Cardiac septum (tissue), 1 donor: ENCODE results near the gene GPR137B. TPM values are rescaled to one million over a fixed set of nuclear protein-coding genes. Genes with fewer than 3 reads are reported as not detected.
A peak's percentile ranks its signal among the peaks of the same experiment; 100 is the strongest.
"Not testable (repeated sequence)": the region's sequence is repeated elsewhere in the genome, so short reads cannot be mapped to it uniquely, and the experiment has no call there.

Source experiments
- DNase-seq: peaks from one replicate; pipeline ENCODE4 v3.0.0-alpha.2; 2020; ENCODE audit warnings: low spot score
- intact Hi-C: fragments of 100-400 bp; cut with DNase I; formaldehyde crosslinking; loops from one replicate; pipeline ENCODE4 v1.14.0; 2022
- total RNA-seq: library from RNA; stranded (reverse); fragmentation: NEBNext Ultra II Directional; extraction: Animal tissue kit (Norgen Biotek cat#: 25700); gene quantifications from one replicate; pipeline ENCODE4 v1.2.1, GENCODE V29; 2021
- donor health status: DM: no; HTN: no; CAD: no.

The GPR137B gene
- total RNA-seq, 1 donor from 2014 or later: 44.6 TPM

DNA sequence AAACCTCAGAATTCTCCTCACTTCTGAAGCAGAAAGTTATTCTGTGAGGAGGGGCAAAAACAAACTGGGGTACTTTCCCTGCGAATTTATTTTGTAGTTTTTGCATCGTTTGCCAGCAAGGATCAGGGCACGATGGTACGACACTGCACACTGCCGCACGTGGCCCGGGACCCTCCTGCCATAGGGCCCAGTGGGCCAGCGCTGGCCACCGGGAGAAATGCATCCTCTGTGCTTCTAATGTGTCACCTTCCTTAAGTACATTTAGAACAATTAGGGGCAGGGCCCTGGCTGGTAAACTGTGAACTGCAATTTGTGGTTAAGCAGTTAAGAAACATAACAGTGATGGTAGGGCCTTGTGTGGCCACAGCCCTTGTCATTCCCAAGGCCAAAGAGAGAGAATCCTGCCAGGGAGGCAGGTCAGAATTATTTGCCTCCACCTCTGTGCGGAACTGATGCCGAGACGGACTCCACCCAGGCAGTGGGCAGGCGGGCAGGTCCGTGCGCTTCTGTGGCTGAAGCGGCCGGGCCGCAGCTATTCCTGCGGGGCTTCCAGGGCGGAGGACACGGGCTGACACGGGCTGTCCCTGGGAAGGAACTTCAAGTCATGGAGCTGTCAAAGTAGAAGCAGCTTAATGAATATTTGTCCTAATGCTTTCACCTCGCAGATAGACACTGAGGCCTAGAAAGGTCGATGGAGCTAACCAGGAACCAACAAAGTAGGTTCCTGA, 12.5 kb downstream of the GPR137B start:
- DNase-seq: no peak
- intact Hi-C loops: no loop called here

DNA sequence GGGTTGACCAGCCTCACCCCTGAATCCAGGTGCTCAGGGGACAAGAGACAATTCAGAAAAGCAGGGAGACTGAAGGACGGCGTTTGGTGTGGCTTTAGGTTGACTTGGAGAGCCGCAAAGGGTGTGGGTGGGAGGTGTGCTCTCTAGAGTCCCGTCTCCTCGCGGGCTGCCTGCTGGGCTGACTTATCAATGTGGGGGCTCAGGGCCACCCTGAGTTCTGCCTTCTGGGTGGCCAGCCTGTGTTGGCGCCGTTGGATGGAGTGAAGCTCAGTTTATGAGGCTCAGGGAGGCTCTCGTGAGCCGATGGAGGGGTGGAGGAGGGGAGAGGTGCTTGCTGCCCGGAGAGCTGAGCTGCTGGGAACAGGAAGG, 13.0 kb downstream of the GPR137B start:
- no peak for DNase-seq
- intact Hi-C loops: no loop called here

DNA sequence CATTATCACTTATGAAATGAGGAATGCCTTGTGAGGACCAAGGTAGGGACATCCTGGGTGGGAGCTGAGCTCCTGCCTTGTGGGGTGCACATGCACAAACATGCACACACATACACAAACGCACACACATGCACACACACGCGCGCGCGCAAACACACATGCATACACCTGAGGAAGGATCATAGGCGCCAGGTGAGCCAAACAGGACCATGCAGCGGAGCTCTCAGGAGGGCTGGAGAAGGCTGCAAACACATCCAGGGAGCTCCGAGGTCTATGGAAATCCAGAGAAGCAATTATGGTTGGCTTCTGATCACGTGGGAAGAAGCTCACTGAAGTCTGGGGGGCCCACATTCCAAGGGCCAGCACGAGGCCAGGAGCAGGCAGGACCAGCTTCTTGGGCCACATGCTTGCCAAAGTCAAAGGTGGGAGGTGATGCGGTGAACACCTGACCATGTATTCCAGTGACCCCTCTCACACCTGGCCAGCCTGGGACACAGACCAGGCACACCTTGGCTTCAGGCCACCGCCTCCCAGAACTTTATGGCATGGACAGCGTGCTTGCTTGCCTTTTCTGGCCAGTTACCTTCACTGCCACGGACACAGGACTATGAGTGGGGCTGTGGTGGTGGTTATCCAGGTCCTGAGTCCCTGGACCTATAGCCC, 13.6 kb downstream of the GPR137B start:
- intact Hi-C loops: no loop called here
- no peak for DNase-seq

DNA sequence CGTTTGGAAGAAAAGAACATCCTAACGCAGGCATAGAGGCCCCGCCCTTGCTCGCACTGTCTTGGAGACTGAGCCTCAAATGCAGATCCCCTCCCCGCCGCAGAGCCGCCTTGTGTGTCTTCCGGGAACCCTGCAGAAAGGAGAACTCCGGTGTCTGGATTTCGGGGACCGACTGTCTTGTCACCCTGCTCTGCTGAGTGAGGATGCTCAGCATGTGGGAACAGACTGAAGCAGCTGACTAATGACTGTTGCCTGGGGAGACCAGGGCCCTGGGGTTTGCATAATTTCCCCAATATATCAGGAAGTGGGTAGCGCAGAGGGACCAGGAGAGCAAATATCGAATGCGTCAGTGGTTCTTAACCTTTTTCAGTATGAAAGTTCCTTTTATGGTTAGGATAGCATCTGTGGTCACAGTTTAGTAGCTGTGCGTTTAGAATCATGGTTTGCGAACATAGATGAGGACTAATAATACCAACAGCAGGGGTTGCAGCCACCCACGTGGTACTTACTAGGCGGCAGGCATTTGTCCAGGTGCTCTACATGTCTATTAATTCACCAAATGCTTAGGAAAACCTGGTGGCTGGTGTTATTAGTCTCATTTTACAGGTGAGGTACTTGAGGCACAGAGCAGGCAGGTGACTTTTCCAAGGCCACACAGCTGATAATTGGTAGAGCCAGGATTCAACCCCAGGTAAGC, 14.3 kb downstream of the GPR137B start:
- intact Hi-C loops: no loop called here
- peak; percentile 66 for DNase-seq

DNA sequence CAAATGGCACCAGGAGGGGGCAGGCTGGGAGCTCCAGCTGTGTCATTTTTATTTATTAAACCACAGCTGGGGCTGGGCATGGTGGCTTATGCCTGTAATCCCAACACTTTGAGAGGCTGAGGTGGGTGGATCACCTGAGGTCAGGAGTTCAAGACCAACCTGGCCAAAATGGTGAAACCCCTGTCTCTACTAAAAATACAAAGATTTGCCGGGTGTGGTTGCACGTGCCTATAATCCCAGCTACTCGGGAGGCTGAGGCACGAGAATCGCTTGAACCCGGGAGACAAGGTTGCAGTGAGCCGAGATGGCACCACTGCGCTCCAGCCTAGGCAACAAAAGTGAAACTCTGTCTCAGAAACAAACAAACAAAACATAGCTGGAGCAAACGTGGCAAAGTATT, 15.7 kb downstream of the GPR137B start:
- intact Hi-C loops: not testable (repeated sequence)
- DNase-seq: peak; percentile 41

DNA sequence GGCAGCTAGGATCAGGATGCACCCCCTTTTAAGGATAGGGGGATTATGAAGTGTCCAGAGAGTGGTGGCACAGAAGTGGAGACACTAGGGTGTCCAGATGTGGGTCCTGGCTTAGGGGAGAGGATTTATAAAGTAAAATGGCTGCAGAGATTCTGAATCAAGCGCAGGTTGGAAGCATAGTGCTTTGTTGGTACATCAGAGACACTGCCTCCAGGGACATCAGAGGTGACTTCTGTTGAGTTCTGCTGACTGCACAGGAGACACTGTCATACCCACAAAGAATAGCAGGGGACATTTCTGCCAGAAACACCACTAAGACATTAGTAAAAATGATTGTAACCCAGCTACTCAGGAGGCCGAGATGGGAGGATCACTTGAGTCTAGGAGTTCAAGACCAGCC, 16.4 kb downstream of the GPR137B start:
- intact Hi-C loops: no loop called here
- peak; percentile 36 for DNase-seq

DNA sequence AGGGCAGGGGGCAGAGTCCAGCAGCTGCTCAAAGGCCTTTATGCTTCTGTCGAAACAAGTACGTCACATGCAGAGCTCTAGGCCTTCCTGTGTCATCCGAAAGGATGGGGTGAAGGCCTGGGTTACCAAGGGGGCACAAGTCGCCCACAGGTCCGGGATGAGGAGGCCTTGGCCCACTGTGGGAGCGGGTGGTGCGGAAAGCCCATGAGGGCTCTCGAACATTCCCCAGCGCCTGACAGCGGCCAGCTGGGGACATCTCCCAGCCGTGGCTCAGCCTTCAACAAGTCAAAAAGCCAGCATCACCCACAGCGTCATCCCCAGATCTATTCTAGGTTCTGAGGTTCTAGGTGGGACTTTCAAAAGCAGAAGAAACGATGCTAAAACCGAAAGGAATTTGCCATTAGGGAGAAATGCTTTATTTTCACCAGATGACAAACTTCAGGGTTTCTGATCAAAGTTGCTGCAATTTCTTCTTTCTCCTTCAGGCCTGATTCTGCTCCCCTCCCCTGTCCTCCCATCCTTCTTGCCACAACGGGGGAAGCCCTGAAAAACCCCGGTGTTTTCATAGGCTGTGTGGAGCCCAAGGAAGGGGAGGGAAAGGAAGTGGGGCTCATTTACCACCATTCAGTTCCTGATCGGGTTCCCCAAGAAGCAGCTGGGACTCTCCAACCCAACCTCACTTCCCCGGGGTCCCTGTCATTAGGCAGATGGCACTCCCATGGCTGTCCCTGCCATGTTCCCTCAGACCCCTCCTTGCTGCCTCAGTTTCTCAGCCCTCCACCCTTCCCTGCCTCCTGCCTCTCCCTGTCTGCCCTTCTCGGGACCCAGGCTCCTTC, 17.6 kb downstream of the GPR137B start:
- peak; percentile 63 for DNase-seq
- intact Hi-C loops: no loop called here

DNA sequence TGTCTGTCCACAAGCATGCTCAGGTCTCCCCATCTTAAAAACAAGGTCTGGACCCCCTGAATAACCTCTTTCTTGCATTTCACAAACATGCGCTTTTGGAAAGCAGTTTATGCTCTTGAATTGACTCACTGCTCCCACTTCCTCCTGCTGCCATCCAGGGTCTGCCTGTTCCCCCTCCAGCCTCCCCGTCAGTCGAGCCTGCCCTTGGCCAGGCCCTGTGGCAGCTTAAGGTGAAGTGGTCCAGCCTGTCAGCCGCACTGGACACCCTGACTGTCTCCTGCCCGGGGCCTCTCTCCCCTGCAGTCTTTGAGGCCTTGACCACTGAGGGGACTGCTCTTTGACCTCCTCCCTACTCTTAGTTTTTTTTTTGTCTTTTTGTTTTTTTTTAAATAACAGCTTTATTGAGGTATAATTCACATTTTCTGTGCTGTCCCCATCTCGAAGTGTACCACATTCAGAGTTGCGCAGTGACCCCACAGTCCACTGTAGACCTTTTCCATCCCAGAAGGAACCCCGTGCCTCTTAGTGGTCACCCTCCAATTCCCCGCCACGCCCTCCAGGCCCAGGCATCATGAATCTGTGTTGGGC, 18.3 kb downstream of the GPR137B start:
- DNase-seq: no peak
- intact Hi-C loops: no loop called here

DNA sequence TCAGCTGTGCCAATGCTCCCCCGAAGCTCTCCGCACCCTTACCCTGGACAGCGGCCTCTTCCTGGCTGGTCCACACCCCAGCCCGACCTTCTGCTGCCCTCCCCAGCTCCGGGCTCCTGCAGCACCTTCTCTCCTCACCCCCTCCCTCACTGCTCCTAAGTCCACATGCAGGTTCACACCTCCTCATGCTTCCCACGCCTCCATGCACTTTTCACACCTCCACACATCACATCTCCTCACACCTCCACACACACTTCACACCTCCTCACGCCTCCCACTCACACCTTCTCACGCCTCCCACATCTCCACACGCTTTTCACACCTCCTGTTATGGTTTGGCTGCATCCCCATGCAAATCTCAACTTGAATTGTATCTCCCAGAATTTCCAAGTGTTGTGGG, 18.9 kb downstream of the GPR137B start:
- no peak for DNase-seq
- intact Hi-C loops: no loop called here

DNA sequence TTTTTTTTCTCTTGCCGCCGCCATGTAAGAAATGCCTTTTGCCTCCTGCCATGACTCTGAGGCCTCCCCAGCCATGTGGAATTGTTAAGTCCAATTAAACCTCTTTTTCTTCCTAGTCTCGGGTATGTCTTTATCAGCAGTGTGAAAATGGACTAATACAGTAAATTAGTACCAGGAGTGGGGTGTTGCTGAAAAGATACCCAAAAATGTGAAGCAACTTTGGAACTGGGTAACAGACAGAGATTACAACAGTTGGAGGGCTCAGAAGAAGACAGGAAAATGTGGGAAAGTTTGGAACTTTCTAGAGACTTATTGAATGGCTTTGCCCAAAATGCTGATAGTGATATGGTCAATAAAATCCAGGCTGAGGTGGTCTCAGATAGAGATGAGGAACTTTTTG, 19.4 kb downstream of the GPR137B start:
- intact Hi-C loops, DNase-seq: not testable (repeated sequence)

DNA sequence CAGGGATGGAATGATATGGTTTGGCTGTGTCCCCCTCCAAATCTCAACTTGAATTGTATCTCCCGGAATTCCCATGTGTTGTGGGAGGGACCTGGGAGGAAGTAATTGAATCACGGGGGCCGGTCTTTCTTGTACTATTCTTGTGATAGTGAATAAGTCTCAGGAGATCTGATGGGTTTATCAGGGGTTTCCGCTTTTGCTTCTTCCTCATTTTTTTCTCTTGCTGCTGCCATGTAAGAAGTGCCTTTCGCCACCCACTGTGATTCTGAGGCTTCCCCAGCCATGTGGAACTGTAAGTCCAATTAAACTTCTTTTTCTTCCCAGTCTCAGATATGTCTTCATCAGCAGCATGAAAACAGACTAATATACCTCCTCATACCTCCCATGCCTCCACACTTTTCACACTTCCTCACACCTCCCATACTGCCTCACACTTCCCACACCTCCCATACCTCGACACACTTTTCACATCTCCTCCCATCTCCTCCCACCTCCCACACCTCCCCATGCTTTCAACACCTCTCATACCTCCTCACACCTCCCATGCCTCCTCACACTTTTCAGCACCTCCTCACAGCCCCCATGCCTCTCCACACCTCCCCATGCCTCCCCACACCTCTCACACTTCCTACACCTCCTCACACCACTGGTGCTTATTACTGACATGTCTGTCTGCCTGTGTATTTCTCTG, 21.3 kb downstream of the GPR137B start:
- intact Hi-C loops: no loop called here
- no peak for DNase-seq

DNA sequence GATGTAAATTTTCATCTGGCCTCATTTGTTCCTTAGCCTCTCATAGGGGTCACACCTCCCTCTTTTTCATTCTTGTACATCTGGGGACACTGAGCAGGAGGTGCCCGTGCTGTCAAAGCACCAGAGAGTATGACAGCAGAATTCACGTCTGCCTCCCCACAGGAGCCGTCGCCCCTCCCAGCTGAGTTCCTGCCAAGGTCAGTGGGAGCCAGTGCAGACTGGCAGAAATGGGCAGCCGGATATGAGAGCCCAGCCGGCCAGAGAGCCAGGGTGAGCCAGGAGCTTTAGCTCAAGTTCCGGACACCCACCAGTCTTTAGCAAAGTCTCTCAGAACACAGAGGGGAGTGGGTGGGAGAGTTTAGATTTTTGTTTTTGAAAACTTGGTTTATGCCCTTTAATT, 21.9 kb downstream of the GPR137B start:
- no peak for DNase-seq
- intact Hi-C loops: no loop called here

DNA sequence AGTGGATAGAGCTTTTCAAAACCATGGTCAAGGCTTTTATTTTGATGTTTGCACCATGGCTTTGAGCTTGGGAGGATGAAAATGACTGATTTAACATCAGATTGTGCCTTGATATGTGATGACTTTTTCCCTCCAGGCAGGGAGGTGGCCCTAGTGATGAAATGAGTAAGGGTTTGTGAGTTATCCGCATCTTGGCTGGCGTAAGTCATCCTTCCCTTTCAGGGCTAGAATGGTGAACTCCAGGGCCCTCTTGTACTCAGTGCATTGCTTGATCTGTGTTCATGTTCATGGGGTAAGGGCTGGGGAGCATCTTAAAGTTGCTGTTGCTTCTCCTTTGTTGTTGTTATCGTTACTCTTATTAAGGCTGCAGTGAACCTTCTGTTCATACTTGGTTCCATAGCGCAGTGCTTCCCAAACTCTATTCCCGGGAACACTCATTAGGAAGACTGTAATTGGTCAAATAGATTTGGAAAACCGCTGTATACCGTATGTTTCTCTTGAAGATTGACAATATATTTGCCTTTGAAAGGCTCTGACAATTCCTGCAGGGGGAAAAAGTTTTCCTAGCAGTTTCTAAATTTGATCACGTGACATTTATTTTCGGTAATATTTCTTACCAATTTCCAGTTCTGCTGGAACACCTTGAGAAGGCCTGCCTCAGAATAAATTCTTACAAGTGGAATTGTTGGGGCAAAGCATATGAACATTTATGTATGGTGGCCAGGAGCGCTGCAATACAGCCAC, 23.1 kb downstream of the GPR137B start:
- intact Hi-C loops: no loop called here
- no peak for DNase-seq

DNA sequence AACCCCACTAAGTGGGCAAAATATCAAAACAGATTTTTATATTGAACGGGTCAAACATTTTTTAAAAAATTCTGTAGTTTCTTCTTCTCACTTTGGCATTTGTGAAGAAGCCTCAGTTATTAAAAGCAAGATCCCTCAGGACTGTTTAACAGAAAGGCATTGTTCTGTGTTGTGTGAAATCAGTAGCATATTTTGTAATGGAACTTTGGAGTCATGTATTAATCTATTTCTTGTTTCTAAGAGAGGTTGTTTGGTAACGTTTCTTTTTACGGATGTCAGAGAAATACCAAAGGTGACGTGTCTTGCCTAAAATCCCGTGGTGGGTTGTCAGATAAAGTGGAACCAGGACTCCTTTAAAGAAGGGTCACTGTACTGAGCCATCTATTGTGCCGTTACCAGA, 23.7 kb downstream of the GPR137B start:
- intact Hi-C loops: no loop called here
- no peak for DNase-seq

DNA sequence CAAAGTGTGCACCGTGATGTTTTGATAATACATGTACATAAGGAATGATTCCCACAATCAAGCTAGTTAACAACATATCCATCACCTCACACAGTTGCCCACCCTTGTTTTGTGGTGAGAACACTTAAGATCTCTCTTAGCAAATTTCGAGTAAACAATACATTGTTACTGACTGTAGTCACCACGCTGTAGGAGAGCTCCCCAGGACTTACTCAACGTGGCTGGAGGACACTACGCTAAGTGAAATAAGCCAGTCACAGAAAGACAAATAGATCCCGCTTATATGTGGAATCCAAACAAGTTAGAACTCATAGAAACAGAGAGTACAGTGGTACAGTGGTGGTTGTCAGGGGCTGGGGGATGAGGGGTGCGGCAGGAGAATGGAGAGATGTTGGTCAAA, 24.8 kb downstream of the GPR137B start:
- no peak for DNase-seq
- intact Hi-C loops: no loop called here

DNA sequence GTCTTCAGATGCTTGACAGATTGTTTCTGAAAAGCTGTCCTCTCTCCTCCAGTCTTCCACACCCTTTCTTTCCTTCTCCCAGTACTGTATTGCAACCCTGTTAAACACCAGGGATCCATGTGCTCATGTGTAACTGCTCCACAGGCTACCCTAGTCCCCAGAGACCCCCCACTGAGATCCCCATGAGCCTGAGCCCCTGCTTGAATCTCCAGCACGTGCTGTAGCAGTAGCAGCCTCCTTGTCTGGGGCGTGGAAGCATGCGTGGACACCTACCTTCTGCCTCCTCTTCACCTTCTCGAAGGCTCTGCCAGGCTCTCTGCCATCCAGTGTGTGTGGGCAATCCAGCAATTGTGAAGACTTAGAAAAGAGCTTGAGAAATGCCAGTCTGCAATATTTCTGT, 25.2 kb downstream of the GPR137B start:
- no peak for DNase-seq
- intact Hi-C loops: no loop called here

DNA sequence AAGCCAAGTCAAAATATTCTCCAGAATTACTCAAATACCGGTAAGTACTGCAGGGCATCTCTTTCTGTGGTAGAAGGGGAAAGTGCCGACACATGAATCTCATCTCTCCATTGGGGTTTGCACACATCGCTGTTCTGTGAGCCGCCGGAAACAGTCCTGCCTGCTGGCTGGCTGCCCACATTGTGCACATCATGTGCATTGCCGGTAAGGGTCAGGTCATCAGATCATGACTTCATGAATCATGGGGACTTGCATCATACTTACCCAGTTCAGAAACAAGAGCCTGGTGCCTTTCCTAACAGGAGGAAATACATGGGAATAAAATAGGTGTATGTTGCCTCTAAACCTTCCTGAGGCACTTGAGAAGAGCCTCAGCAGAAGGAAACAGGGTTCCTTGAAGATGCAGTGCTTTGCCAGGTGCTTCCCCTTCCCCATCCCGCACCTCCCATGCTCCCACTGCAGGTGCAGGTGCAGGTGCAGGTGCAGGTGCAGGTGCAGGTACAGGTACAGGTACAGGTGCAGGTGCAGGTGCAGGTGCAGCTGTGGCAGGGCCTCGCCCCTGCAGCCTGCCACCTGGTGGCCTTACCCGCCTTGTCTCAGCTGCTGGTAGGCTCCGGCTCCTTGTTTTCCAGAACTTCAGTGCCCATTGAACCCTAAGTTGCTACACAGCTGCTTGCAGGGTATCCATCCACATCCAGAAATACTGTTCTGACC, 26.5 kb downstream of the GPR137B start:
- no peak for DNase-seq

DNA sequence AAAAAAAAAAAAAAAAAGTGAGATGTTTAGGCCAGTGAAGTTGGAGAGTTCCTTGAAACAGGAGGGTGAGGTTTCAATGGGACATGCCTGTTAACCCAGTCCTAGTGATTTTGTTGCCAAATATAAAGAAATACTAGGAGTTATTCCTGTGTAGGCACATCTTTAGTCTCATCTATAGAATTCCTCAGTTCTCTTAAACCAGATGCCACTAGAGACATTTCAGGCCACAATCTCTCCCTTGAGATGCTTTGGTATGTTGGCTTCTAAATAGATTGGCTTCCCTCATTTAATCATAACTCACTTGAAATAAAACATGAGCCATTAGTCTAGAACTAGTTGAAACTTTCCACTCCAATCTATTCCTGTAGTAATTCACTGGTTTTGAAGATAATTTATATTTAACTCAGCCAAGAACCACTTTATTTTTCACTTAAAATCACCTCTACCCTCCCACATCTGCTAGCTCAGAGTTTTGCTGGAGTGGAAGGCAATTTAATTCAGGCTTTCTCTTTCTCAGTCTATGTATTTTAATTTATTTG, 29.8 kb downstream of the GPR137B start:
- intact Hi-C loops: loop anchor here (5.0 kb wide), 1 partner anchor 60 kb away; no protein-coding TSS in a partner anchor
- no peak for DNase-seq

More for the DNA sequence above, 26.5 kb downstream of the GPR137B start:
- intact Hi-C loops: no loop called here
